HUDEP-2 (cell line): Measurements from ENCODE around the gene EPHB1.

Experiments
- DNase-seq, 76 experiments: peaks; one replicate each; lab custom pipeline; 2025; ENCODE audit not compliant: unreplicated experiment in 76 of 76; lab: John Stamatoyannopoulos, UW

The EPHB1 gene

DNA sequence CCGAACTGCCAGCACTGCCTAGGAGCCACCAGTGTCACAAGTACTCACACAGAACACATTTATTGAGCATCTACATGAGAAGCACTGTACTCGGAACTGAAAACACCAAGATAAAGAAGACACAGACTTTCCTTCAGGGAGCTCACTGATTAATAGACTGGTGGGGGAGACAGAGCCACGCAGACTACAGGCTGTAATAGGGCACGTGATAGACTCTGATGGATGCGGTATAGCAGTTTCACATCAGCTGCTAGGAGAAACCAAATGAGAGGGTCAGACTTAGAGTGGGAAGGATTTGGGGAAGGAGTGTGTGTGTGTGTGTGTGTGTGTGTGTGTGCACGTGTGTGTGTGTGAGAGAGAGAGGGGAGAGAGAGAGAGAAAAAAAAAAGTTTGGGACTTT lies 12.1 kb downstream of the EPHB1 start:
- no peak for DNase-seq

DNA sequence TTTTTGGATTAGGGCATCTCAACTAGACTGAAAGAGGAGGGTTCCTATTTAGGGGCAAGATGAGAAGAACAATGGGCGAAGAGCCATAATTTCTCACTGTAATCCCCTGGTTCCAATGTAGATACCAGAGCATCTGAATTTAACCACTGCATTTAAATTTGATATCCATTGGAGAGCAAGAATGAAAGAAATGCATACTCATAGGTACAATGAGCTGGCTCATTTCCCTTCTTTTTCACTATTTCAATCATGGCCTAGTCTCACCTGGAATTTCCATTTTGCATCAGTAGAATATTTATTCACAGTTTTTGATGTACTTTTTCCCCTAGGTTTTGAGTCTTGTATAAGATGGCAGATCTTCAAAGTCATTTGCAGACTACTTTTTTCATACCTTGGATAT lies 13.8 kb downstream of the EPHB1 start:
- no peak for DNase-seq

DNA sequence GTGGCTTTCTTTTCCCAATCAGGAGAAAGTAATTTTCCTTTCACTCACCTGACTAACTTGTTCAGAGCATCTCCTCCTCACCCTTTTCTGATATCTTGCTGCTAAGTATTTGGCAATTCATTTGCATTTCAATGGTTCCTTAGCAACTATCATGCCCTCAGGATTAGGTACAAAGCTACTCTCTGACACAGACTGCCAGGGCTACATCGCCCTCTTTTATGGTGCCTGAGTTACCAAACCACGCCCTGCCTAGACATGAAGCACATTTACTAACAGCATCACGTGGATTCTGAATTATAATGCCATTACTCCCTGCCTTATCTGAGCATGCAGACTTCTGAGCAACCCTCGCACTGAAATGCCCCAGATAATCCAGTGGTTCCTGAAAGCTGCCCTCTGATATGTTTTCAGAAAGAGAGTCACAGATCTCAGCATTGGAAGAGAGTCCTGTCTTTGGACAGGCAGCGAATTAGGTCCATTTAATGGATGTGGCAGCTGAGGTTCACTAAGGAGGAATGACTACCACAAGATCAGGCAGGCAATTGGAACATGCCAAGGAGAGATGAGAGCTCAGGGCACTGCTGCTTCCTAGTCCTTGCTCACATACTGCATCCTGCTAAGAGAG lies 14.5 kb downstream of the EPHB1 start:
- peak in 65 of 76 experiments; percentile 4 to 87 (median 51) for DNase-seq

DNA sequence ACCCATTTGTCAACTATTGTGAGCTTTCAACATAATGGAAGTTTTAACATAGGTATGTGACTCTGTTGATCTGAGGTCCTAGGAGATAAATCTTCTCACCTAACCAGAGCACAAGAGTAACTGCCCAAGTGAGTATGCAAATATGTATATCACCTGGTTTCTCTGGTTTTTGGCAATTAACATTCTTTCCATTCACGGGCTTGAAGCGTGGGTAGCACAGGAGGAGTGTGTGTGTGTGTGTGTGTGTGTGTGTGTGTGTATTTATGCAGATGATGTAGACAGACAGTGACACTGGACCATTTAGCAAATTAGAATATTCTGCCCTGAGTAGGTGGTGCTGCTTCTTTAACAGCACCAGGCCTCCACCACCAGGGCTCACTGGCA lies 15.0 kb downstream of the EPHB1 start:
- no peak for DNase-seq

DNA sequence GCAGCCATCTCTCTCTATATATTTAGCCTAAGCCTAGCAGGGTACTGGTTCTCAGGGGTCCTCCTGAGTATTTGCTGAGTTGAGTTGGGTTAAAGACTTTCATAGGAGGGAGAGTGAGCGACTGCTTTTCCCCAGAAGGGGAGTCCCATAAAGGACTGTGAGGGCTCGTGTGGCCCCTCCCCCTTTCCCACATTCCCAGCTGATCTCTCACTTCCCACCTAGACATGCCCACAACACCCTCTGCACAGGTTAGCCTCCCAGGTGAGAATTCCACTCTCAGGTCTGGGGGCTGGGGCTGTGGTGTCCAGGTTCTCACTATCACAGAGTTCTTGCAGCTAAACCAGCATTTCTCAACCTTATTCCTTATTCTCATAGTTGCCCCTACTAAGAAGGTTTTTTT lies 15.8 kb downstream of the EPHB1 start:
- DNase-seq, result no peak

DNA sequence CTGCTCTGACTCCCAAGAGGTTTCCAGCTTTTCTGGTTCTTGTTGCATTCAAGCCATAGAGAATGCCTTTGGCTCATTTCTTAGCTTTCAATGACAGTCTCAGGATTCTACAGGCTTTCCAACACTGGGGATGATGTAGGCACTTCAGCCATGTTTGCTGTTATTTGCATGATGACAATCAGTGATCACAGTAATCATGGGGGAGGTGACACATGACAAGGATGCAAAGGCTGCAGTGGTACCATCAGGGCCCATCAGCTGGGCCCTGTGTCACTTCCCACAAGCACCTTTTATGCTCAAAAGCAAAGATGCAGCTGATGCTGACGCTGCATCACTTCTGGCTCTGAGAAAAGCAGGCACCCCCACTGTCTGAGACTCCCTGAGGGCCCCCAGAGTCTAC lies 18.6 kb downstream of the EPHB1 start:
- DNase-seq, result no peak

DNA sequence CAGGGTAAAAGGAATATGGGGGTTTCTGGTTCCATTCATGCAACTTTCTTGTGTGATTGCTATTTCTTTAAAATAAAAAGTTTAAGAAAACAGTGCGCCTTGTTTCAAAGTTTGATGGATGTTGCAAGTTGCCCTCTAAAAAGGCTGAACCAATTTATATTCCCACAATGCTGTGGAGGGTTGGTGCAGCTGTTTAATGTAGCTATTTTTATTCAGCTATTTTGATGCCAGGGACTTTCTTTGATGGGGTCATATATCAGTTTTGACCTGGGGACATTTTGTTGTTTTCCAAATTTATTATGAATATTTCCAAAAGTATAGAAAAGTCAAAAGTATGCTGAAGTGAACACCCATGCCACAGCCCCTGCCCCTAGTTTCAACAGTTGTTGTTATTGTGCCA lies 20.5 kb downstream of the EPHB1 start:
- DNase-seq, result no peak

DNA sequence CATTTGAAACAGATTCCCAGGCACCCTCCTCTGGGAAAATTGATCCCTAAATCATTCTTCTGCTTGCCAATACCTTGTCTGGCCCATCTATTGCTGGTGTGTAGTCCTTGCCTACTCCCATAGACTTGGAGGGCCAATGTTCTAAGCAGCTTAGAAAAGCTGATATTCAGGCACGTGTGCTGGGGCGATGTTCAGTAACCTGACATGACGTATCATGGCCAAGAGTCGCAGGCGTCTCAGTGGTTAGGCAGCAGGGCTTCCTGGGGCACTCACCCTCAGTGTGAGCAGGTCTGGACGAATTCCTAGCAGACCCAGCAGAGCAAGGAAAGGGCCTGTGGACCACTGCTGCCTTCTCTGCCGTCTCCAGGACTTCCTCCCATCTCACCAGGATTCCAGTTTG lies 21.6 kb downstream of the EPHB1 start:
- no peak for DNase-seq

DNA sequence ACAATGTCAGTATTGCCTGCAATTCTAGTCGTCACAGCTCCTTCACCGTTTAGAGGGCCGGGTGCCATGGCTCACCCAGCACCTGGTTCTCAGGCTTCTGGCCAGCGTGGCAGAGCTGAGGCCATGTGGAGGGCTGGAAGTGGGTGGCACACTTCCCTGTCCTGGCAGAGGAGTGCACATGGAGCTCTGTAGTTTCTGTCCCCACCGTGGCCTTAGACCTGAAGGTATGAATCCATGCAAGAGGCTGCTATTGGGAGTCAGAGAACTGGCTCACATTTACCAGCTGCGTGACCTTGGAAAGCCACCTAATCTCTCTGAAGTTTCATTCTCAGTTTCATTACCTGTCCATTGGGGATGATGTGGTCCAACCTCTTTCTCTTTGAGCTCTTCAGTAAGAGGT lies 22.2 kb downstream of the EPHB1 start:
- no peak for DNase-seq

DNA sequence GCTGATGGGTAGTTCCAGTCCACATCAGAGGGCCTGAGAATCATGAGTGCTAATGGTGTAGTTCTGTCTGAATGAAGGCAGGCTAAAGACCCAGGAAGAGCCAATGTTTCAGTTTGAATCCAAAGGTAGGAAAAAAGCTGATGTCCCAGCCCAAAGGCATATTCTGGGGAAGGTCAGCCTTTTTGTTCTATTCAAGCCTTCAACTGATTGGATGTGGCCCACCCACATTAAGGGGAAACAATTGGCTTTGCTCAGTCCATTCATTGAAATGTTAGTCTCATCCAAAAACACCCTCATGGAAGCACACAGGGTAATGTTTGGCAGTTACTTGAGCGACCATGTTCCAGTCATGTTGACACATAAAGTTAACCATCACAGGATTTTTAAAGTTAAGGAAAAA lies 25.9 kb downstream of the EPHB1 start:
- DNase-seq, result no peak

DNA sequence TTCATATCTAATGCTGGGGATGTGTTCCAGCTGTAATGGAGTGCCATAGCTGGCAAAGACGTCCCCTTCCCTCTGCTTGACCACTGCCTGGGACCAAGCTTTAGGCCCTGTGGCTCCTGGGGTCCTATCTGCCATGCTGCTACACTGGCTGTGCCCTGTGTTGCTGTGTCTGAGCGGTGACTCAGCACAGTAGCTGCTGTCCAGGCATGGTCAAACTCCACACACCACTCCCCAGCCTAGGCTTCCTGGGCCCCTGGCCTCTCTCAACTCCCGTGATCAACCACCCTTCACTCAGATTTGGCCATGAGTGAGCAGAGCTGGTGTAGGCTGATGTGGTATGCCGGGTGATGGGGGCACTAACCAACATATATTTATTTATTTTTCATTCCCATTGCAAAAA lies 27.0 kb downstream of the EPHB1 start:
- no peak for DNase-seq

DNA sequence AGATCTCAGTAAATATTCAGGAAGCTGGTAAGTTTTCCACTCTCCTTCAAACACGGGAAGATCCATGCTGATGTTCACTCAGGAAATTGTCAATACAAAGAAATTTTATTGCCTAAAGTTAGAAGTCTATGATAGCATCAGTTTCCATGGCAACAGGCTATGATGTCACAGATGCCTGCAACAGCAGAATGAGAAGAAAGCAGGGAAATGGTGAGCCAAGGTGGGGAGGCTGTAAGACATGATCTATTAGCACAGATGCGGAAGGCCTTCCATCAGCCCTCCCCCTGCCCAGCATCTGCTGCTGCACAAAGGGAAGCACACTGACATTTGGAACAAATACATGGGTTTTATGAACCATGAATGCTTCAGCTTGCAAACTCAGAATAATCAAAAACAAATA lies 28.6 kb downstream of the EPHB1 start:
- no peak for DNase-seq

DNA sequence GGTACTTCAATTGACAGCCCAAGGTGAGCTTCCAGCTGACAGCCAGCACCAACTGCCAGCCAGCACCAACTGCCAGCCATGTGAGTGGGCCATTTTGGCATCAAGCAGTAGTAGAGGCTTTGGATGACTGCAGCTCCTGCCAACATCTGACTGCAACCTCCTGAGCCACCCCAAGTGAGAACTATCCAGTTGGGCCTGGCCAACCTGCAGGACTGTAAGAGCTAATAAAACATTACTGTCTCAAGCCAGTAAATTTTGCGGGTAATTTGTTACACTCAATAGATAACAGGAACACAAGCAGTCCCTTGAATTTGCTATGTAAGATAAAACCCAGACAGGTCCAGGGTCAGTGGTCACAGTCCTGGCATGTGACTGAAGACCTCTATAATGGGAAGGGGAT lies 29.7 kb downstream of the EPHB1 start:
- DNase-seq, result no peak

DNA sequence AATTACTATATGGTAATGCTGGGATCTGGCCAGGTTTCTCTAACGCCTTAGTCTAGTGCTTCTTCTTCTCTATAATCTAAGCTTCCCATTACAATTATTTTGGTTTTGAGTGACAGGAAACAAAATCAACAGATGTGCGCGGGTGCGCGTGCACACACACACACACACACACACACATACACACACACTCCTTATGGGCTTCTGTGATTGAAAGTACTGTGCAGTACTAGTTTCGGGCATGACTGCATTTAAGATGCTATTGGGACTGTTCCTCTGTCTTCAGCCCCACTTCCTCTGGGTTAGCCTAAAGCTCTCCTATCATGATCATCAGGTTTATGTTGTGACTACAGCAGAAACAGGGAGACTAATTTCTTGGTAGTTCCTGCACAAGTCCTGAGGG lies 32.2 kb downstream of the EPHB1 start:
- DNase-seq, result no peak

DNA sequence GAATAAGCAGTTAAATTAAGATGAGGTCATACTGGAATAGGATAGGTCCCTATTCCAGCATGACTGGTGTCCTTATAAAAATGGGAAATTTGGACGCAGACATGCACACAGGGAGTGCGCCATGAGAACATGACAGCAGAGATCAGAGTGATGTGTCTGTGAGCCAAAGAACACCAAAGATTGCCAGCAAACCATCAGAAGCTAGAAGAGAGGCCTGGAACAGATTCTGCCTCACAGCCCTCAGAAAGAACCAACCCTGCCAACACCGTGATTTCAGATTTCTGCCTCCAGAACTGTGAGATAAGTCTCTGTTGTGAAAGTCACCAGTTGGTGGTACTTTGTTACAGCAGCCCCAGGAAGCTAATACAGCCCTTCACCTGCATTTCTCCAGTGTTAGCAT lies 34.7 kb downstream of the EPHB1 start:
- DNase-seq, result no peak

DNA sequence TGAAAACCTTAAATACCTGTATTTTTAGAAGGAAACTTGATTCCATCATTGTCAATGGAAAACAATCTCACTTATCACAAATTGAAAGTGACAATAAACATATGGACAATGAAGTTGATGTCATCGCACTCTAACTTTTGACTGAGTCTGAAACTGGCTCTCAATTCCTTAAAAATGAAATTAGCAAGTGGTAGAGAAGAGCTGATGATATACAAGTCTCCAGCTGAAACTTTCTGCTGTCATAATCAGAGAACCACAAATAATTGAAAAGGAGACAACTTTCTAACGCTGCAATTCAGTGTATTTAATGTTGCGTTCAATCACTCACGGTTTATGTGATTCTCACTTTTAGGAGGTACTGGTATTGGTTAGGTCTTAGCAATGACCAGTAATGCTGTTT lies 37.5 kb downstream of the EPHB1 start:
- DNase-seq, result no peak

DNA sequence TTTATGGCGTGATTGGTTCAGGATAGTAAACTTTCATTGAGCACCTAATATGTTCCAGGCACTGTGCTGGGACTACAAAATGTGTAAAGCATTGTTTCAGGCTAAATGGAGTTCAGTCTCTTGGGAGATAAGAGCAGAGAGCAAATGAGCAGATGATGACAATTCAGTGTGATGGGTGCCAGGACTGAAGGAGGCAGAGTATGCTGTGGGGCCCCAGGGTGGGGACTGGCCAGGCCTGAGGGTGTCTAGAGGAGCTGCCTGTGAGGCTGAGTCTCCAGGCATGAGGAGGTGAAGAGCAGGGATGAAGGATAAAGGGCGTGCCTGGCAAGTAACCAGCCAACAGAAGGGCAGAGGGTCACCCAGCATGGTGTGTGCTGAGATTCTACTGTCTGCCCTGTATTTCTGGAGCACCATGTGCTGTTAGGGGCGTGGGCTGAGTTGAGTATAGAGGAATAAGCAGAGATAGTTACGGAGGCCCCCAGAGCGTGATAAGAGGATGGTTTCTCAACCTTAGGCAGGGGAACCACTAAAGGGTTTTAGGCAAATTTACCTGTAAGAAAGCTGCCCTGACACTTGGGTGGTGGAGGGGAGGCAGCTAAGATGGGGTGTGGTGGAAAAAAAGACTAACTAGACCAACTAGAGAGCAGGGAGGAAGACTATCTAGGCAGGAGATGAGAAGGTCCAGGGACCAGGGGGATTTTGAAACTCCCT lies 38.5 kb downstream of the EPHB1 start:
- DNase-seq, result no peak

DNA sequence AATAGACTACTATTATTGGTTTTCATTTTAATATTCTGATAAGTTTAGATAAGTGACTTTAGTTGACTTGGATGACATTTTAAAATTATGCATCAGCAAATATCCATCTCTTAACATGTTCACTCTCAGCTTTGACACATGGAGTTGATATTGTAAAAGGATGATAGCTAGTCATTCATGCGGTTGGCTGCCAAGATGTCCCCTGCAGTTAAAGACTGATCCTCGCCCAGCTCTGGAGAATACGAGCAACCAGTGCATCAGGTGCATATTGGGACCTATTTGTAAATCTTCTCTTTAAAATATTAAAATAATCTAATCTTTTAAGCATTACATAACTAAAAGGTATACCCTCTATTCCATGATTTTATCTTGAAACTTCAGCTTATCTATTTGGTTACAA lies 41.9 kb downstream of the EPHB1 start:
- no peak for DNase-seq

DNA sequence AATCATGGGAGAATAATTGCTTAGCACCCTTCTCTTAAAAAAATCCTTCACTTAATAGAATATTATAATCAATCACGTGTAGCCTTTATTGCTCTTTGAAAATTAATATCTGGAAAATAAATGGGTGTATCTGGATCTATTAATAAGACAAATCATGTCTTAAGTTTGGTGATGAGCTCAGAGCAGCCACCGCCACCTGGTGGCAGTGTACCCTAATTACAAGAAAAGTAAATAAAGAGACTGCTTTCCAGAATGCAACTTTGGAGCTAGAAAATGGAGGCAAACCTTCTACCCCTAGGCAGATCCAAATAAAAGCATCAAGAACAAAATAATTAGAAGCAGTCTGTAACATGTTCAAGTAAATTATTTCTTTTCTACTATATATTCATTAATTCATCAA lies 43.5 kb downstream of the EPHB1 start:
- DNase-seq, result peak in 6 of 76 experiments; percentile 2 to 5 (median 3)

DNA sequence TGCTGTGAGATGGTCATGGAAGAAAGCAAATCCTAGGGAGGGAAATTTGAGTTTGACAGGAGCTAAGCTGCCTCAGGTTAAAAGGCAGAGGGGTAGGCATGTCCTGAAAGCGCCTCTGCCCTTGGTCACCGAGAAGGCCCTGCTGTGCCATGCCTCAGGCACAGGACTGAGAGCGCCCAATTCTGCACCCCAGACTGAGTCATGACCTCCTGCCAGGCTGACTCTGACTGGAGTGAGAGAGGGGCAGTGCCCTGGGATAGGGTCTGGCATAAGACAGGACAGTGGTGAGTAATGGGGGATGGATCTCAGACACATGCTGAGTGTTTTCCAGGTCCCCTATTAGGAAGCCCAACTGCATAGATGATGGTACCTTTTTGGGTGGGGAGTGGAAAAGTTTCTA lies 44.4 kb downstream of the EPHB1 start:
- no peak for DNase-seq

DNA sequence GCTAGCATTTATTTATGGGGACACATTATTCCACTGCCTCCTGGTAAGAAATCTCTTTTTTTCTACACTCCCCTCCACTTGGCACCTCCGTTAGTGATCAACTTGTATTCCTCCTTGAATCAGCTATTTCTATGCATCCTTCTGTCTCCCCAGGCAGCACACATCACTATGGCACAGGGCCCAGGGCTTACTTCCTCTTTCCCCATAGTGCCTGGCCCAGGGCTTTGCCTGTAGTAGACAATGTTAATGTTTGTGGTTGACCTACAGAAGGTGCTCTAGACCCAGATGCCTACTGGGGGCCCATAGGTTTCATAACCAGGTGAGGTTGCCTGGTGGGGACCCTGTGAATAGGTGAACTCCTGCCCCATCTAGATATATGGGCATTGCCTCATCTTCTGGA lies 44.9 kb downstream of the EPHB1 start:
- peak in 1 of 76 experiments; percentile 1 for DNase-seq

DNA sequence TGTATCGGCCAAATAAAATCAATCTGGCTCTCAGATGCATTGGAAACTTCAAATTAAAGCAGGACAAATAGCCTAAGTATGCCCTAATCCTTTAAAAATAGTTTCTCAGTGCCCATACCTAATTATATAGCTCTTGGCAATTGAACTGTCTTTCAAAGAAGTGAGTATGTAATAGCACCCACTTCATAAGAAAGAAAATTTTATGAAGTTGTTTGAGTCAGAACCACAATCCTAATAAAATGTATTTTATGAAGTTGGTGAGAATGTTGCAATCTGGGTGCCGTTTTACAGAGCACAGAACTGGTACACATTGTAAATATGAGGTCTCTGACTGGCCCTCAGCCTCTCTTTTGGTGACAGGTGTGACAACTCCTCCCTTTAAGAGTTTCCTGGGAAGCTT lies 45.4 kb downstream of the EPHB1 start:
- DNase-seq, result no peak

DNA sequence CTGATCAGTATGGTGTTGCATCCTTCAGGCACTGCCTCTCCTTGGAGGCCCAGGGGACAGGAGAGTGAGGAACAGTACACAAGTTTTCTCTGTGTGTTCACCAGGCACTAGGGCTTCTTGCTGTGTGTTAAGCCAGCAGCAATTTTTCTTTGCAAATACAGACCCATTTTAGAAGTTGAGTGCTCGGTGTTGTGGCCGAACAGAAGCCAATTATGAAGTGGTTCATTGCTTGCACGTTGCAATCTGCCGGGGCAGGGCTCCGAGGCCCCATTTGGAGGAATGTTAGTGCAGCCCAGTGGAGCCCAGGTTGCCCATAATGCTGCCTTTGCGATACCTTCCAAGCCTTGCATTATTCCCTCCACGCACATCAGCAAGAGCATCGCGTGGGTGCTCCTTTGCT lies 51.0 kb downstream of the EPHB1 start:
- DNase-seq, result no peak
